Body of pancreas (tissue), 4 donors: Measurements from ENCODE around the gene TSTD2.

ENCODE experiments used
- POLR2A ChIP-seq, 3 donors: fragments of 450-650 bp; IDR thresholded peaks; one replicate each; pipeline ENCODE4 v1.6.1; 2016; ENCODE audit warnings: antibody characterized with exemption in 3 of 3, mild to moderate bottlenecking in 2 of 3
- TF ChIP-seq, protein P1 (sequence below), 7 experiments: fragments of 450-650 bp in 4 of 7; fragments of 200-600 bp in 3 of 7; sonication (generic) in 3 of 7; IDR thresholded peaks; one replicate each; pipeline ENCODE4 v1.5.1; 2016 to 2019; ENCODE audit warnings: antibody characterized with exemption in 7 of 7

DNA sequence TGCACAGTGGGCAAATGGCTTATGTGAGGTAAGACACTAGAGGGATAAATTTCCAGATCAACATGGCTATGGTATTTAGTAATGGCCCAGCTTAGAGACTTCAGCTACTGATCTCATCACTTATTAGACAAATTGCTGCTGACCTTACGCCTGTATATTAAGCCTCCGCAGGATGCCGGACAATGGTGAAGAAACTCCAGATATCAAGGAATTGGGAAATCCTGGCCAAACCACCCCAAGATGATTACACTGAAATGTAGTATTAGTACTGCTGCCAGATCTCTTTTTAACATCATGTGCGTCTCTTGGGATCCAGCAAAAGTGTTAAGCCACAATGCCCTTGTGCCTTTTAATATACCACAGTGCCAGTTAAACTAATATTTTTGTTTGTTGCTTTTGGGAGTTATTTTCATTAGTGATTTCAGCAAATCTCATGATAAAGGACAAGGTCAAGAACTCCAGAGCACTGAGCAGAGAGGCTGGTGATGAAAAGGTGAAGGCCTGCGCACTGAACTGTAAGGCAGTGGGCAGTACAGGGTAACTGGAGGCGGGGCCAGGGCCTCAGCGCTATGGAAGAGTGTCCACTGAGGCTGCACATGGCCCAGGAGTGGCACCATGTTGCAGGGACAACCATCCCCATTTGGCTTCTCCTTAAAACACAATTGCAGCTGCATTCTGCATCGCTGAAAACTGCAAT, 32.5 kb downstream of the TSTD2 start:
- TF ChIP-seq, protein P1, sequence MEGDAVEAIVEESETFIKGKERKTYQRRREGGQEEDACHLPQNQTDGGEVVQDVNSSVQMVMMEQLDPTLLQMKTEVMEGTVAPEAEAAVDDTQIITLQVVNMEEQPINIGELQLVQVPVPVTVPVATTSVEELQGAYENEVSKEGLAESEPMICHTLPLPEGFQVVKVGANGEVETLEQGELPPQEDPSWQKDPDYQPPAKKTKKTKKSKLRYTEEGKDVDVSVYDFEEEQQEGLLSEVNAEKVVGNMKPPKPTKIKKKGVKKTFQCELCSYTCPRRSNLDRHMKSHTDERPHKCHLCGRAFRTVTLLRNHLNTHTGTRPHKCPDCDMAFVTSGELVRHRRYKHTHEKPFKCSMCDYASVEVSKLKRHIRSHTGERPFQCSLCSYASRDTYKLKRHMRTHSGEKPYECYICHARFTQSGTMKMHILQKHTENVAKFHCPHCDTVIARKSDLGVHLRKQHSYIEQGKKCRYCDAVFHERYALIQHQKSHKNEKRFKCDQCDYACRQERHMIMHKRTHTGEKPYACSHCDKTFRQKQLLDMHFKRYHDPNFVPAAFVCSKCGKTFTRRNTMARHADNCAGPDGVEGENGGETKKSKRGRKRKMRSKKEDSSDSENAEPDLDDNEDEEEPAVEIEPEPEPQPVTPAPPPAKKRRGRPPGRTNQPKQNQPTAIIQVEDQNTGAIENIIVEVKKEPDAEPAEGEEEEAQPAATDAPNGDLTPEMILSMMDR (IDR thresholded peaks at IDR 0.05) = no peak
- no peak for TF ChIP-seq POLR2A (IDR thresholded peaks at IDR 0.05)
